RWPE2 (cell line): ENCODE measurements around the gene FOSL1.

Source experiments
- ATAC-seq: fragments of 200-7000 bp; cut with Tn5 transposase; 3 replicates; pipeline ENCODE4 v1.9.1; 2021; ENCODE audit warnings: low read depth
- DNase-seq: peaks from one replicate; pipeline ENCODE4 v3.0.0-alpha.2; 2020; ENCODE audit warnings: low spot score
- H3K27ac ChIP-seq: fragments of 450-650 bp; 2 replicates; pipeline ENCODE4 v1.5.1; 2017; ENCODE audit warnings: mild to moderate bottlenecking; ENCODE audit not compliant: poor library complexity, severe bottlenecking
- H3K27me3 ChIP-seq: fragments of 250-450 bp; sonication (Bioruptor Pico); 2 replicates; pipeline ENCODE4 v1.5.1; 2021; ENCODE audit warnings: mild to moderate bottlenecking, moderate library complexity; ENCODE audit not compliant: insufficient read depth, poor library complexity, severe bottlenecking
- H3K36me3 ChIP-seq: fragments of 250-450 bp; sonication (Bioruptor Pico); 2 replicates; pipeline ENCODE4 v1.5.1; 2020; ENCODE audit warnings: low read depth, mild to moderate bottlenecking, moderate library complexity
- H3K4me1 ChIP-seq: fragments of 250-450 bp; sonication (Bioruptor Pico); 2 replicates; pipeline ENCODE4 v1.5.1; 2021; ENCODE audit warnings: mild to moderate bottlenecking, moderate library complexity; ENCODE audit not compliant: insufficient read depth, poor library complexity, severe bottlenecking
- H3K4me3 ChIP-seq: fragments of 250-450 bp; sonication (Bioruptor Pico); 2 replicates; pipeline ENCODE4 v1.5.1; 2021; ENCODE audit warnings: mild to moderate bottlenecking, moderate library complexity; ENCODE audit not compliant: severe bottlenecking
- H3K9me3 ChIP-seq: fragments of 250-450 bp; sonication (Bioruptor Pico); 2 replicates; pipeline ENCODE4 v1.5.1; 2021; ENCODE audit warnings: mild to moderate bottlenecking, moderate library complexity; ENCODE audit not compliant: severe bottlenecking
- TF ChIP-seq, protein P1 (sequence below): fragments of 450-650 bp; IDR thresholded peaks from one replicate; pipeline ENCODE4 v1.5.1; 2017; ENCODE audit warnings: mild to moderate bottlenecking, moderate library complexity; ENCODE audit not compliant: poor library complexity, severe bottlenecking

FOSL1 gene

DNA sequence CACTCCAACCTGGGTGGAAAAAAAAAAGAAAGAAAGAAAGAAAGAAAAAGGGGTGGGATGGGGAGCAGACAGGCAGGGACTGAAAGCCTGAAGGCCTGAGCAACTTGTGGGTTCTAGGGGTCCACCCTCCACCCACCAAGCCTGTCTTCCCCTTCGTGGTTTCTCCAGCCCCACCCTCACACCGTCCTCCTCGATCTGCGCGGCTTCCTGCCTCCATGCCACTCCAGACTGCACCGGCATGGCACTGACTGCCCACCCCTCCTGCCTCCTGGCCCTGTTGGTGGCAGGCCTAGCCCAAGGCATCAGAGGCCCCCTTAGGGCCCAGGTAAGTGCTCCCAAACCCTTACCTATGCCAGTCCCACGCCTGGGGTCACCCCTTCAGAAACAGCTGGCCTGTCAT is 20.6 kb downstream of the FOSL1 start, which contains the start of gene CTSW:
TSS of gene CTSW (plus strand) at position 221 of the 400 bp plus-strand sequence. CDS start at position 239, 18 bp downstream.
- TF ChIP-seq, protein P1, sequence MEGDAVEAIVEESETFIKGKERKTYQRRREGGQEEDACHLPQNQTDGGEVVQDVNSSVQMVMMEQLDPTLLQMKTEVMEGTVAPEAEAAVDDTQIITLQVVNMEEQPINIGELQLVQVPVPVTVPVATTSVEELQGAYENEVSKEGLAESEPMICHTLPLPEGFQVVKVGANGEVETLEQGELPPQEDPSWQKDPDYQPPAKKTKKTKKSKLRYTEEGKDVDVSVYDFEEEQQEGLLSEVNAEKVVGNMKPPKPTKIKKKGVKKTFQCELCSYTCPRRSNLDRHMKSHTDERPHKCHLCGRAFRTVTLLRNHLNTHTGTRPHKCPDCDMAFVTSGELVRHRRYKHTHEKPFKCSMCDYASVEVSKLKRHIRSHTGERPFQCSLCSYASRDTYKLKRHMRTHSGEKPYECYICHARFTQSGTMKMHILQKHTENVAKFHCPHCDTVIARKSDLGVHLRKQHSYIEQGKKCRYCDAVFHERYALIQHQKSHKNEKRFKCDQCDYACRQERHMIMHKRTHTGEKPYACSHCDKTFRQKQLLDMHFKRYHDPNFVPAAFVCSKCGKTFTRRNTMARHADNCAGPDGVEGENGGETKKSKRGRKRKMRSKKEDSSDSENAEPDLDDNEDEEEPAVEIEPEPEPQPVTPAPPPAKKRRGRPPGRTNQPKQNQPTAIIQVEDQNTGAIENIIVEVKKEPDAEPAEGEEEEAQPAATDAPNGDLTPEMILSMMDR, result no peak
- Histone ChIP-seq H3K4me1 (no peaks in the 10 kb centered on the region), H3K27ac (no peak within 1 kb of the TSS), H3K4me3 (no peak within 1 kb of the TSS), H3K36me3 (peaks cover 17% of the 10 kb centered on the region), H3K9me3 (no peaks in the 10 kb centered on the region), H3K27me3 (no peaks in the 10 kb centered on the region)
- ATAC-seq (no peak), DNase-seq (no peak)

DNA sequence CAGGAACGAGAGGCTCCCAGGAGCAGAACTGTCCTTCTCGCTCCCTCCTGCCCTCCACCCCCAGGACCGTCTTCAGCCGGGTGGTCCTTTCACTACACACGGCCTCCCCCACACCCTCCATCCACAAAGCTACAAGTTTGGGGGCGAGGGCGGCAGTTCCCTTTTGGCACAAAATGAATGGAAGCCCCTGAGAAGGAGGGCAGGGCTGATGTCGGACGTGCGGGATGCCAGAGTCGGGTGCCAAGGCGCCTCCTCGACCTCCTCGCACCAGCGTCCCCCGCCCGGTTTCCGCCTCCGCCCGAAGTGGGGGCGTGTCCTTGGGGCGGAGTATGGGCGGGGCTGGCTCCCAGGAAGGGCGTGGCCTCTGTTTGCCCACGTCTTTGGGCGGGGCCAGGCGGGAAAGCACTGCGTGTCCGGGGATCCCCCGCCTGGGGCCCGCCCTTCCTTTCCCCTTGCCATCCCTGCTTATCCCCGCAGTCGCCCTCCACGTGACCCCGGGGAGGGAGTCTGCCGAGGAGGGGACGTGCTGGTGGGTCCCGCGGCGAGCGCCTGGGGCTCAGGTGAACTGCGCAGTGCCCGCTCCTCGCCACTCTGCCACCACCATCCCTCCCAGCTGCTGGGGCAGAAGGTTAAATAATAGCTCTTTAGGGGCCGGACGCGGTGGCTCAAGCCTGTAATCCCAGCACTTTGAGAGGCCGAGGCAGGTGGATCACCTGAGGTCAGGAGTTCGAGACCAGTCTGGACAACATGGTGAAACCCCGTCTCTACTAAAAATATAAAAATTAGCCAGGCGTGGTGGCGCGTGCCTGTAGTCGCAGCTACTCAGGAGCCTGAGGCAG is 26.7 kb downstream of the FOSL1 start:
- Histone ChIP-seq H3K9me3 (no peaks in the 10 kb centered on the region), H3K27ac (peak overlapping the region; percentile 72), H3K27me3 (no peaks in the 10 kb centered on the region), H3K4me1 (no peaks in the 10 kb centered on the region), H3K36me3 (no peaks in the 10 kb centered on the region), H3K4me3 (peak overlapping the region; percentile 34)
- peak; percentile 58 for ATAC-seq
- peak; percentile 93 for DNase-seq
- TF ChIP-seq, protein P1, result no peak

DNA sequence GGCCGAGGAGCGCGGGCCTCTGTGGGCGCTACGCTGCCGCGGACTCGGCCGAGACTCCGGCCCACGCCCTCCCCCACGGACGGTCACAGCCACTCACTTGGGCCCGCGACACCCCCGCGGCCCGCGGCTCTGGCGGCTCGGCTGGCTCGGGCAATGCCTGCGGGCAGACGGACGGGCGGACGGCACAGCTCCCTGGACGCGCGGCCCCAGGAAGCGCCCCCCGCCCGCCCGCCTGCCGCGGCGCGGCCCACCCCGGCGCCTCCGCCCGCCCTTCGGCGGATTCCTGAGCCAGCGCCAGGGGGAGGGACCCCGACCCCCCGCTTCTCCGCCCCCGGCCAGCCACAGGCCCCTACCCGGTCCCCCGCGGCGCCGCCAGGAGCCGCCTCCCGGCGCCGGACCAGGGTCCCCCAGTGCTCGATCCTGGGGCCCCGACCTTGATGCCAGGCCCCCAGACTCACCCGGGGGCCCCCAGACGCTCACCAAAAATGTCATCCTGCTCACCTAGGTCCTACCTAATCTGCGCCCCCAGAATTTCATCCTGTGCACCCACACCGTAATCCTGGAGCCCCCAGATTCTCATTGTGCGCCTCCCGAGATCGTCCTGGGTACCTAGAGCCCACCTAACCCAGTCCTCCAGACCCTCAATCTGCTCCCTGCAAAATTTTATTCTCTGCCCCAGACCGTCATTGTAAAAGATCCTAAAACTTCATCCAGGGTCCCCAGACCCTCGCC is 27.4 kb downstream of the FOSL1 start, which contains the start of gene EFEMP2:
TSS of gene EFEMP2 (minus strand) at position 215 of the 732 bp plus-strand sequence. CDS start 446 bp downstream, outside the sequence.
- Histone ChIP-seq H3K36me3 (peaks cover 4% of the 10 kb centered on the region), H3K4me3 (peak within 1 kb of the TSS; percentile 34), H3K27me3 (no peaks in the 10 kb centered on the region), H3K27ac (peak within 1 kb of the TSS; percentile 72), H3K9me3 (no peaks in the 10 kb centered on the region), H3K4me1 (no peaks in the 10 kb centered on the region)
- no peak for ATAC-seq
- TF ChIP-seq, protein P1, result no peak
- DNase-seq, result no peak

DNA sequence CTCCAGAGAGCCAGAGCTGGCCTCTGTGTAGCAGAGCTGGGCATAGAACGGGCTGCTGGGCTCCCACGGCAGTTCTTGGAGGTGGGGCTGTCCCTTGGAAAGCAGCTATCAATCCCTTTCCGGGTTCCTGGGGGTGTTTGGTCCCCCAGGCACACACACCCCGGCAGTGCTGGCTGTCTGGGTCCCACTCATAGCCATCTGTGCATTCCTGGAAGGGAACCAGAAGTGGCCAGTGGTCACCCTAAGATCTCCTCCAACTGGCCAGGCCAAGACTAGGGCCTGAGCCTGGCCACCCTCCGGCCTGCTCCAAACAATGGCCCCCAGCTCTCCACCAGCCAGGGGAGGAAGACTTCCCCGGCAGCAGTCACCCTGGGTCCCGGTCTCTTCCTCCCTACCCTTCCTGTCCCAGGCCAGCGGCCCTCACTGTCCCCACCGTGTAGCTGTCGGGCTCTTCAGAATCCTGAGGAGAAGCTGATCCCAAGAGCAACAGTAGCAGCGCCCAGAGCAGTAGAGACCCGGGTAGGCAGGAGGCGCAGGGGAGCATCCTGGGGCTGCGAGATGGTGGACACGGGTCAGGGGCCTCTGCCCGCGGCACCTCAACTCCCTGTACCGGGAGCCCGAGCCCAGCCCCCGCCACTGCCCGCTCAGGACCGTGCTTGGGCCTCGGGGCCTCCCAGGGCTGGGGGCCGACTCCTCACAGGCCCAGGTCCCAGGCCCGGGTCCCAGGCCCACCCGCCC is 28.2 kb downstream of the FOSL1 start:
- TF ChIP-seq, protein P1, result no peak
- peak; percentile 32 for ATAC-seq

More for the DNA sequence above, 28.2 kb downstream of the FOSL1 start:
- Histone ChIP-seq H3K9me3 (no peaks in the 10 kb centered on the region), H3K4me1 (no peaks in the 10 kb centered on the region), H3K36me3 (peaks cover 11% of the 10 kb centered on the region), H3K27me3 (no peaks in the 10 kb centered on the region), H3K4me3 (peak overlapping the region; percentile 34), H3K27ac (peak overlapping the region; percentile 72)
- peak; percentile 58 for DNase-seq
